GM19099 (cell line): ENCODE results near the gene ABI3BP.

Experiments used
- POLR2A ChIP-seq: IDR thresholded peaks from 3 replicates; pipeline ENCODE4 v1.6.1; 2011; ENCODE audit warnings: low read depth; ENCODE audit not compliant: insufficient read length; ENCODE audit errors: extremely low read depth

Gene ABI3BP

DNA sequence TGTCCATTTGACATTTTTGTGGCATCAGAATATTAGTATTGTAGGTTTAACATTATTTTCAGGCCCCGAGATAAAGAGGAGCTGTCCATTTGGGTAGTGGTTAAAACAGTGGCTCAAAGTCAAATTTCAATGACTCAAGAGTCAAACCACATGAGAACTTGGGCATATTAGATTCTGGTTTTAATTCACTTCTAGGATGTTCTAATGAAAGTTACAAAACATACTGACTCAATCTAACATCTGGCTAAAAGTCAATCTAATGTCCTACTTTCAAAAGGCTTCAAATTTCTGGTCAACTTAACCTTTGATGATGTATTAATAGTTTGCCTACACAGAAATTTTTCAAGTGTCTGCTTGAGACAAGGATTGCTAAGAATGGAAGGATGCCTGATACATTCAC is 112.4 kb downstream of the ABI3BP start:
- TF ChIP-seq POLR2A = no peak

DNA sequence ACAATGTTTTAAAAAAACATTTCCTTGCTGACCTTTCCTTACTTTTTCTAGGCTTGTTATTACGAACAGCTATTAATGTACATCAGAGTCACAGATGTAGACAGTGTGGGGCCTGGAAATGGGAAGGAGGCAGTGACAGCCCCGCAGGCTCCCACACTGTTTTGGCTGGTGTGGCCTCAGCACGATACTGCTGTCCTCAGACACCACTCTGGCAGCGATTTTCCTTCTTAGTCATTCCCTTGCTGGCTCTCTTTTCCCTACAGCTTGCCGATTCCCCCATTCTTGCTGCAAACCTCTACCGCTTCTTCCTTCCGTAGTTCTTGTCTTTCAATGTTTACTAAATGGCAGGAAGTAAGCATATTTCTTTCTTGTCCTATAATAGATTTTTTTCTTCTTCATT is 113.1 kb downstream of the ABI3BP start:
- TF ChIP-seq POLR2A = no peak

DNA sequence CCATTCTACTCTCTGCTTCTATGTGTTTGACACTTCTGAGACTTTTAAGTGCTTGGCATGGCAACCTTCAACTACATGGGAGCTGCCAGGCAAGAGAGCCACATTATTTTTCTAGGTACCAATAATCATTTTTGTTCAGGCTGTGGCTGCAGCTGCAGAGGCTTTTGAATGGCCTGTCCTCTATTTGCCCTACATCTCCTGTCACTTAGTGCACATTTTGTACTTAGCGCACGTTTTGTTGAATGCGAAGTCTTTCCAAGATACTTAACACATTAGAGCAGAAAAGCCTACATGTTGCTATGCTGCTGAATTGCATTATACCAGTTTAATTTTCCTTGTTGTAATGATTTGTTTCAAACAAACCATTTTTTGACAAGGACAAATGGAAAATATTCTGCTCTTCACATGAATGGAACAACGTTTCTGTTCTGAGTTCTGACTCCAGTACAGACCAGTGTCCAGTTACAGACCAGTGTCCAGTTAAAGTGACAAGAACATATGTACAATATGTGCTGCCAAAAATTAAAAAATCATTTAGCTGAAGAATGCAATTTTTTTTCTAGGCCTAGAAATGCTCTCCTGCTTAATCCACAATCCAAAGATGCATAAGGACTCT is 113.9 kb downstream of the ABI3BP start:
- no peak for TF ChIP-seq POLR2A

DNA sequence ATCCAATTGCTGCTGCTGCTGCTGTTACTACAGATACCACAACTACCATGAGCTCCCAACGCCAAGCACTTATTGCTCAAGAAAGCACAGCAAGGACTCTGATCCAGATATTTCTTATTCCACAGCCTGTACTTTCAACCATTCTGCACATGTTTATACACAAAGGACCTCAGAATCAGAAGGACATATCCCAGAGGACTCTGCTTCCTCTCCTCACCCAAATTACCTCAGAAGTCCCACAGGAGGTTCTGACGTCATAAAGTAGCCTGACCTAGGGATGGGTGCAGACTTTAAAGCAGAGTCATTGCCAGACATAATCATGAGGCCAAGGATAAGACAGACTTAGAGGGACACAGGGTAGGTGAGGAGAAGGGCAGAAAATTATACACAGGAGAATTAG is 115.9 kb downstream of the ABI3BP start:
- no peak for TF ChIP-seq POLR2A

GRCh38 chr3:100875239-100875638 is 118.0 kb downstream of the ABI3BP start:
- TF ChIP-seq POLR2A = no peak

GRCh38 chr3:100873611-100874010 is 119.6 kb downstream of the ABI3BP start:
- no peak for TF ChIP-seq POLR2A

DNA sequence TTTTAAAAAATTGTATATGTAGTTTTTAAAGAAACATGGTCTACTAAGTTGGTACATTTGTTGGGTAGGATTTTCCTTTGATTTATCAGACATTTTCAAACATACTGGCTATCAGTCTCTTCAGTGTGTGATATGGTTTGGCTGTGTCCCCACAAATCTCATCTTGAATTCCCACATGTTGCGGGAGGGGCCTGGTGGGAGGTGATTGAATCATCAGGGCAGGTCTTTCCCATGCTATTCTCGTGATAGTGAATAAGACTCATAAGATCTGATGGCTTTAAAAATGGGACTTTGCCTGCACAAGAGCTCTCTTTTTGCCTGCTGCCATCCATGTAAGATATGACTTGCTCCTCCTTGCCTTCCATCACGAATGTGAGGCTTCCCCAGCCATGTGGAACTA is 121.9 kb downstream of the ABI3BP start:
- no peak for TF ChIP-seq POLR2A

GRCh38 chr3:100869787-100870186 is 123.4 kb downstream of the ABI3BP start:
- TF ChIP-seq POLR2A = no peak

GRCh38 chr3:100868894-100869293 is 124.3 kb downstream of the ABI3BP start:
- no peak for TF ChIP-seq POLR2A

GRCh38 chr3:100868096-100868495 is 125.1 kb downstream of the ABI3BP start:
- TF ChIP-seq POLR2A = no peak

DNA sequence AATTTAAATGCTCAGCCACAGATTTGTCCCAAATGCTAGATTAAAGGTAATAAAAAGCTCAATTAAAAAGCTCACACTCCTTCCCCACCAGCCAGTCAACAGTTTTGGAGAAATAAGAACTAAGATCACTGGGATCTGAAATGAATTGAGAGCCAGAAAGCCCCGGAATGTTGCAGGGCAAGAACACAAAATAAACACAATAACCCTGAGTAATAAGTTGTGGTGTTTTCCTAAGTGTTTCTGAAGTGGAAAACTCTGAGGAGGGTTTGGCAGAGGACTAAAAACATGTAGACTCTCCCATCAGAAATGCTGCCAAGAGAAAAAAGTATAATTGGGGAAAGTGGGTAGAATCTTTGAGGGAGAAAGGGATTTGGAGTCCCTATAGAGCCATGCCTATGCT is 127.8 kb downstream of the ABI3BP start:
- TF ChIP-seq POLR2A = no peak

DNA sequence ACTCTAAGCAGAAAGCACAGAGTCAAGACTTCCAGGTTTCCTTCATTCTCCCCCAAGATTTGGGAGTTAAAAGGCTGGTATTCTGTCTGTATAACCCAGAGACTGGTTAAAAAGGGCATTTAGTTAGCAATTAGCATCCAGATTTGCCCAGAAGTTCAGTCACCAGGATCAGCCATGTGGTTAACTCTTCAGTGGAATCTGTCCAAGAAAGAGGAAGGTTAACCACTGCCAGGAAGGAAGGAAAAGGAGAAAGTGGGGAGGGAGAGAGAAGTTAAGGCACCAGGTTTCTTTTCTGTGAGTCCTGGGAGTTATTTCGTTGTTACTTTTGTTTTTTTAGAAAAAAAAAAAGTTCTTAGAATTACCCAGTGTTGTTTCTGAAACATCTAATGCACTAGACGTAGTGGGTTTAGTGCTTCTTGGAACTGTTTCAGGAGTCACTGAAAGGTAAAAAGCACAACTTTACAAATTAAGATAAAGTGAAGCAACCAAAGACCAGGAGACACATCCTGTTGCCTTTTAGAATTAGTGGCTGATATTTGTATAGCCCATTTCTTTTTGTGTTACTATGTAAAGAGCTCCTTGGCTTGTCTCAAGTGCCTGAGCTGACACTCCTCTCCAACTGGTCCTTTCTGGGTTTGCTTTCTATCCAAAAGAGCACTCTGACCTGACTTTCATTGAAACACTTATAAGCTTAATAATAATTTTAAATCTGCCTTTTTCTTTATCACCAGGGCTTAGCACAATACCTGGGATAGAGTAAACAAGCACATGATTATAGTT is 128.6 kb downstream of the ABI3BP start:
- no peak for TF ChIP-seq POLR2A

GRCh38 chr3:100857863-100858262 is 135.4 kb downstream of the ABI3BP start:
- TF ChIP-seq POLR2A = no peak

GRCh38 chr3:100856821-100857220 is 136.4 kb downstream of the ABI3BP start:
- no peak for TF ChIP-seq POLR2A

- TF ChIP-seq POLR2A = no peak
These were observed 140.4 kb downstream of the ABI3BP start for GRCh38 chr3:100852840-100853239.

GRCh38 chr3:100850701-100851100 is 142.5 kb downstream of the ABI3BP start:
- no peak for TF ChIP-seq POLR2A
